ENCODE data around the gene LILRB3. TPM values are rescaled to one million over a fixed set of nuclear protein-coding genes. Genes with fewer than 3 reads are reported as not detected.
"Not testable (repeated sequence)": the region's sequence is repeated elsewhere in the genome, so short reads cannot be mapped to it uniquely, and the experiment has no call there.

The LILRB3 gene
- polyA plus RNA-seq, 12 donors, result 1.2 to 4.1 (median 2.4) TPM; not detected in 2

DNA sequence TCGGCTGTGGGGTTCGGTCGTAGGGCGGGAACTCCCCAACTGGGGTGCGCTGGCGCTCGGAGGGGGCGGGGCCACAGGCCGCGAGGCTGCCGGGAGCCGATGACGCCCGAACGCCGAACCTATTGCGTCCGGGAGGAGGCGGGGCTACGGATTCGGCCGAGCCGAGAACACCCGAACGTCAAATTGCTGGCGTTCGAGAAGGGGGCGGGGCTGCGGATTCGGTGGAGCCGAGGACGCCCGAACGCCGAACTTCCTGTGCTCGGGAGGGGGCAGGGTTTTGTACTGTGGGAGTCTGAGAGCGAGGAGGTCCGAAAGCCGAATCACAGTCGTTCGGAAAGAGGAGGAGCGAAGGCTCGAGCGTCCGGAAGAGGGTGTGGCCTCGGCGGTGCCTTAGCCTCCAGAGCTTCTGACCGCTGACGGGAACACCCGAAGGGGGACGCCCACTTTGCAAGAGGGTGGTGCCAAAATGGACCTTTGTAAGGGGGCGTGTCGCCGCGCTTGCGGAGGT lies 32.2 kb downstream of the LILRB3 start:
- peak; percentile 100 for DNase-seq

DNA sequence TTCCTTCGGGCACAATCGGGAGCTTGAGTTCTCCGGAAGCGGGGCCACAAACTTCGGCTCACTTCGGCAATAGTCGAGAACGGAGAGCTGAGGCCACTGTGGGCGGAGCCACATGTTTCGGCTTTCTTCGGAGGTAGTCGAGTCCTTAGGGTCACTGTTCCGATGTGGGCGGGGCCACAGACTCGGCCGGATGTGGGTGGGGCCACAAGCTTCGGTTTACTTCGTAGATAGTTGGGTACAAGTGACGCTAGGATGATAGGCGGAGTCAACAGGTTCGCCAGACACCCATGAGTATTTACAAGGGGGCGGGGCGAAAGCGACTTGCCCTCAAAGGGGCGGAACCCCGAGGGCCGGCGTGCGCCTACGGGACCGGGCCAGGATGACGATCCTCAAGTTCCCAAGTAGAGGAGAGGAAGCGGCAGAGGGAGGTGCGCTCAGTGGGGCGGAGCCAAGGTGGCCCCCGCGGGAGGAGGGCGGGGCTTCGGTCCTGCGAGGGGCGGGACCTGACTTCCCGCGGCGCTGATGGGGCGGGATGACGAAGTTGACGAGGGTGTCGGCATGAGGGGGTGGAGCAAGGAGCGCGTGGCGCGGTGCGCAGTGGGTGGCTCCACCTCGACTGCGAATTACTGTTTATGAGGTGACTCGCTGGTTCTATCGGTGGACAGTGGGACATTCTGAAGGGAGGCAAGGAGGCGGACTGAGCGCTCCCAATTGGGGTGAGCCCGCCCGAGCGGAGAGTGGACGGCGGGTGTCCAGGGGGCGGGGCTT lies 32.9 kb downstream of the LILRB3 start:
- DNase-seq, result peak; percentile 100

DNA sequence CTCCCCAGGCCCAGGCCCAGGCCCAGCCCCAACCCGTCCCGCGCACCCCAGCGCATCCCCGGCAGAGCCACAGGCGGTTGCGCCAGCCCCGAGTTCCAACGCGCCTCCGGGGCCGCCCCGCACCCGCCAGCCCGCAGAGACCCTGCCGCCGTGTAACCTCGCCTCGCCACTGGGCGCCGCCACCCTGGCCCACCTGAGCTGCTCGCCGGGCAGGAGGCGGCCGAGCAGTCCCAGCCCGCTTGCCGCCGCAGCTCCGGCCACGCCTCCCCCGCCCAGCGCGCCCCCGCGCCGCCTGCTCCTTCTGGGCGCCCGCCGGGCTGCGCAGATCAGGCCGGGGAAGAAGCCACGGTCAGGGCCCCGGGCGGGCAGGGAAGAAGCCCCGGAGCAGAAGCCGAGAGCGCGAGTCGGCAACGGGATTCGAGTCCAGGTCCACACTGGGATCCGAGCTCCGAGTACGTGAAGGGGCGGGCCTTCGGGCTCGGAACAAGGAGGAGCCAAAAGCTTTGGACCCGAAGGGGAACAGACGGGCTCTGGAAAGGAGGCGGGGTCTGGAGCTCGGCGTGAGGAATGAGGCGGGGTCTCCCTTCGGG lies 33.6 kb downstream of the LILRB3 start, which contains the start of gene MBOAT7:
Gene MBOAT7 (minus strand): TSS at position 436 of the 590 bp plus-strand sequence. CDS start 1,072 bp downstream, outside the sequence.
- no peak for DNase-seq

DNA sequence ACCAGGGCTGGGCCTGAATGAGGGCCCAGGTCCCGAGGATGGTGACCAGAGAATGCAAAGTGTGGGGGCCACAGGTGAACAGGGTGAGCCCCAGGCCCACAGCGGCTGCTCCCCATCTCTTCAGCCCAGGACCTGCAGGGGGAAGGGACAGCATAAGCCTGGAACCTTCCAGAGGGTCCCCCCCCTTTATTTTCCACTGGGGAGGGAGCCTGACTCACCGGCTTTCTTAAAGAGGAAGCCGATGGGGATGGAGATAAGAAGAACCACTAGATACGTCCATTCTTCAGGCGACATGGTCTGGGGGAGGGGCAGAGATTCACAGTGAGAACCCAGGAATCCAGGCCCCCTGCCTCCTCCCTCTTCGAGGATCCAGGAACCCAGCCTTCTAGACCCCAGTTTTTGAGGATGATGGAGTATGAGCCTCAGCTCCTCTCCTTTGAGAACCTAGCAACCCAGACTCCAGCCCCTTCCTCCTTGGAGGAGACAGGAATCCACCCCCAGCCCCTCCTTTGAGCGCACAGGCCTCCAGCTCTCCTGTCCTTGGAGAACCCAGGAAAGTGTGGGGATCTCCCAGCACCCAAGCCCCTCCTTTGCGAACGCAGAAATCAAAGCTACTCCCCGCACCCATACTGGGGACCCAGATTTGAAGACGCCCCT lies 34.5 kb downstream of the LILRB3 start:
- no peak for DNase-seq

DNA sequence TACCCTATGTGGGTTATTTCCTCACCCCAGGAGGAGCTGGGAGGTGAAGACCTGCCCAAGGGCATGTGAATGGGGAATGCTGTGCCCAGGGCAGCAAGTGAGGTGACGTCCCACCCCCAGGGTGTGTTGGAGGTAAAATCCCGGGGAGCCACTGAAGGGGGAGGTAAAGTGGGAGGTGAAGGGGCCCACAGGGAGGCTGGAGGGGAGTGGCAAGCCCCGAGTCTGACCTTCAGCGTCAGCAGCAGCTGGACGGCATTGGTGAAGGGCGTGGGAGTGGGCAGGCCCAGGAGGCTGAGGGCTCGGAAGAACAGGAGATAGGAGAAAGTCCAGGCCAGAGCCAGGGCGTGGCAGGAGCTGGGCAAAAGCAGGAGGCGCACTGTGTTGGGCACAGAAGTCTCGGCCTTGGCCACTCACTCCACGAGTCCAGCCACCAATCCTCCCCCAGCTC lies 35.8 kb downstream of the LILRB3 start:
- DNase-seq, result no peak

DNA sequence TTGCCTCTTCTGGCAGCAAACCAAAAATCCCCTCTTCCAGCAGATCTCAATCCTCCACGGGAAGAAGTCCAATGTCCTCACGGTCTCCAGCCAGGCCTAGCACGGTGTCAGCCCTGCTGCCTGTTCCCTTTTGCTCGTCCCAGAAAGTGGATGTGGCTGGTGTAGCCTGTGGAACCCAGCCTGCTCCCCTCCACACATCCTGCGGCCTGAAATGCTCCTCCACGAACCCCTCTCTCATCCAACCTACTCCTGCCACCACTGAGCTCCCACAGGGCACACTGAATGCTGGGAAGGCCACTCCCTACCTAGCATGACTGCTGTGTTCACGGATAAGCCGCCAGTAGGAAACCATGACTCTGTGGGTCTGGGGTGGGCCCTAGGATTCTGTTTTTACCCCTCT lies 36.5 kb downstream of the LILRB3 start:
- DNase-seq, result no peak

DNA sequence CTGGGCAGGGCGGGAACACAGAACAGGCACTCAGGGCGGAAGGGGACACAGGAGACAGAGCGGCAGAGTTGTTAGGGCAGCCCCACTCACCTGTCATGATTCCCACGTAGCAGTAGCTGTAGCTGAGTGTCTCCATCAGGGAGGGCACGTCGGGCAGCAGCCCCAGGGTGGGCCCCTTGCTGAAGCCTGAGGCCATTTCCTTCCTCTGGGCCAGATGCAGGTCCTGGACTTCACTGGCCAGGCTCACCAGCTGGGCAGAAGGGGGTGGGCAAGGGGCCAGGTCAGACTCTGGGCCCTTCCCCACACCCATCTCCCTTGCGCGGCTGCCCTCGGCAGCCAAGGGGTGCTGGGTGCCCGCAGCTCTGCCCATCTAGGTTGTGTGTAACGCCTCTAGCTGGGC lies 39.4 kb downstream of the LILRB3 start:
- no peak for DNase-seq

DNA sequence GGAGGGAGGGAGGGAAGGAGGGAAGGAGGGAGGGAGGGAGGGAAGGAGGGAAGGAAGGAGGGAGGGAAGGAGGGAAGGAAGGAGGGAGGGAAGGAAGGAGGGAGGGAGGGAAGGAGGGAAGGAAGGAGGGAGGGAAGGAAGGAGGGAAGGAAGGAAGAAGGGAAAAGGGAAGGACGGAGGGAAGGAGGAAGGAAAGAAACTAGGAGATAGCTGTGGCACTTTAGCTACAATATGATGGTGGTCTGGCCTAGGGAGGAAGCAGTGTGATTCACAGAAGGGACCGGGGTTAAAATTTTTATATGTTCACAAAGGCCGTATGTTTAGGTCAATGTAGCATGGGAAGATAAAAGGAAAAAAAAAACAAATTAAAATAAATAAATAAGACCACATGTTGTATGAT lies 40.9 kb downstream of the LILRB3 start:
- not testable (repeated sequence) for DNase-seq

DNA sequence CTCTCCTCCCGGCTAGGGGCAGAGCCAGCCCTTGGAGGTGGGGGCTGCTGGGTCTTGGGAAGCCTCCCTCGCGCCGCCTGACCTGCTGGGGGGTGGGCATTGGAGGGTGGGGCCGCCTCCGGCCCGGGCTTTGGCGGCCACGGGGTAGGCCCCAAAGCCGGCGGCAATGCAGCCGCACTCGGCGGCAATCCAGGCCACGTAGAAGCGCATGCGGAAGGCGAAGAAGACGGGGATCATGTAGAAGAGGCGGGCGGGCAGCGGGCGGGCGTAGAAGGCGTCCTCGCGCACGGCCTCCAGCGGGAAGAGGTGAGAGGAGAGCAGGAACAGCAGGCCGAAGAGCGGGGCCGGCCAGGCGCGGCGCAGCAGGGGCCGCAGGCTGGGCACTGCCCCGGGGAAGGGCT lies 42.1 kb downstream of the LILRB3 start:
- DNase-seq, result no peak

DNA sequence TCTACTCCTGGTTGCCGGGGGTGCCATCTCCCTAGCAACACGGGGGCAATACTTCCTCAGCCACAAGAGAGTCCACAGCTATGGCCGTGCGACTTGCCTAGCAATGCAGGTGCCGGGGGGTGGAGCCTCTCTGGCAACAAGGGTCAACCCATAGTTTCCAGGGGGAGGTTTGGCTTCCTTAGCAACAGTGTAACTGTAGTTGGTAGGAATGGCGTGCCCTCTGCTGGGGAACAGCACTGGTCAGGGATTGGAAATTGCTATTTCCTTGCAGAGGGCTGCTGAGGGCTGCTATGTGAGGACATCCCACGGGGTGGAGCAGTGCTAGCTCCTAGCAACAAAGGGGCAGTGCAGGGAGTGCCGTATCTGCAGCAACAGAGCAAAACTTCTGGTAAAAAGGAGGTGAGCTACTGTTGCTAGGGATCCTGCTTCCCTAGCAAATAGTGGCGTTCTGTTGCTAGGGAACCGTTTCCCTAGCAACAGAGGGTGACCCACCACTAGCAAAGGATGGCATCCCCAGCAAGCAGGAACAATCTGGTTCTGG lies 42.8 kb downstream of the LILRB3 start:
- DNase-seq, result no peak

DNA sequence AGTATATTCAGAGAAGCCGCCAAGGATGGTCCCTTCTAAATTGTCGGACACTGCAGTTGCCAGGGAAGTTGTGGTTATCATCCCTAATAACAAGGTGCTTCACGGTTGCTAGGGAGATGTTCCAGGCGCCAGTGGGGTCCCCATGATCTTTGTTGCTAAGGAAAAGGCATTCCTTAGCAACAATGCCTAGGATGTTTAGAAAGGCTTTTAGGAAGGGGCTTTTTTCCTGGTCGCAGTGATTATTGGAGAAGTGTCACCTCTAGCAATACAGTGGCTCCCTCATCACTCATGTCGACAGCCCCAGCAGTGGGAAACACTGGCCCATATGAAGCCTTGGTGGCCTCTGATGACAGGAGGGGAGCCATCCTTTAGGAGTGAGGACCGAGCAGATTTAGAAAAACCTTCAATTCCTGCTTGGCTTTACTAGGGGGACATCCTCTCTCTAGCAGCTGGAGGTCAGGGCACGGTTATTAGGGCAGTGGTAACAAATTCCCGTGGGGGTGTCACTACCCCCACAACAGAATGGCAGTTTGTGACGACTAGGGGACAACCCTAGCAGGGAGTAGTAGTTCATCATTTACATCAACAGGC lies 43.5 kb downstream of the LILRB3 start:
- DNase-seq, result no peak

DNA sequence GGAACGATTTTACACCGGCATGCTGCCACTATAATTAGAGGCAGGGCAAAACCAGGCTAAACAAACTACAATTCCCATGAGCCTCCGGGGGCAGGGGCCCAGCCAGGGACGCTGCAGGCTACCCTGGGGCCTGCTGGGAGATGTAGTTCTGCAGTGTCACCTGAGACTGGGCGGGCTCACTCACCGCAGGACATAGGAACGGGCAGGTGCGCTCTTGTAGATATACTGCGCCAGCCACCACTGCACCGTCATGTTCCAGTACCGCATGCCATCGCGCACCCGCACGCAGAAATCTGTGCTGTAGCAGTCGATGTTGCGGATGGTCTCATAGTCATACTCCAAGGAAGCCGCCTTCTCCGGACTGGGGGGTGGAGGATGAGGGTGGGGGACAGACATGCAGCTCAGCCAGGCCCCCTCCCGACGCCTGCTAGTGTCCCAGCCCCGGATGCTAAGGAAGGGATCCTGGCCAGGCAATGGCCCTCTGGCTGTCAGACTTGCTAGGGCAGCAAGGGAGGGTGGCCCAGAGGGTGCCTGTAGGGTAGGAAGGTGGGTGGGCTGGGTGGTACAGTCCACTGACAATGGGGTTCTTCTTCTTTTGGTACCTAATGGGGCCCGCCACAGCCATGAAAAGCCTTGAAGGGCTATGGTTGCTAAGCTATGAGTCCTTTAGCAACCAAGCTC lies 44.1 kb downstream of the LILRB3 start:
- no peak for DNase-seq

DNA sequence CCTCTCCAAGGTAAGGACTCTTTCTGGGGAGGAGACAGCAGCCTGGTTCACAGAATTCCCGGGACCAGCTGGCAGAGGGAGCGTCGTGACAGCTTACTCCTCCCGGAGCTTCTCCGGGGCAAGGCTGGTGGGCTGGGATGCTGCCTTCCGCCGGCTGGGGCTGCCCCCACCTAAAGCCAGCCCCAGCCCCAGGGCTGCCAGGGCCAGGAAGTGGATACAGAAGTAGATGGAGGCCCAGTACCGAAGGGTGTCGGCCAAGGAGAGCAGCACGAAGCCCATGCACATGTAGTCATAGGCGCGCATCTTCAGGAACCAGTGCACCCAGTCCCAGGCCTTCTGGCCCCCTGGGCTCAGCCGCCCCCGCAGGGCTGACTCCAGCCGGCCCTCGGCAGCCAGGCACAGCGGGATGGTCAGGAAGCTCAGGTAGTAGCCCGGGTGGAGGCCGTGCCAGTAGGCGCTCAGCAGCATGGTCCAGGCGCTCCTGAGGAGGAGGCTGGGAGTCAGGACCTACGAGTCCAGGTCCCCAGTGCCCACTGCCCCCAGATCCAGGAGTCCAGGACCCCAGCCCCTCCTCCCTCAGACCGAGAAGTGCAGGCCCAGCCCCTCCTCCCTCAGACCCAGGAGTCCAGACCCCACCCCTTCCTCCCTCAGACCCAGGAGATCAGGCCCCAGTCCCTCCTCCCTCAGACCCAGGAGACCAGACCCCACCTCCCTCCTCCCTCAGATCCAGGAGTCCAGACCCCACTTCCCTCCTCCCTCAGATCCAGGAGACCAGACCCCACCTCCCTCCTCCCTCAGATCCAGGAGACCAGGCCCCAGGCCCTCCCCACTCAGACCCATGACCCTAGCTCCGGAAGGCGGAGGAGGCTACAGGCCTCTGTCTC lies 48.6 kb downstream of the LILRB3 start:
- DNase-seq, result no peak

DNA sequence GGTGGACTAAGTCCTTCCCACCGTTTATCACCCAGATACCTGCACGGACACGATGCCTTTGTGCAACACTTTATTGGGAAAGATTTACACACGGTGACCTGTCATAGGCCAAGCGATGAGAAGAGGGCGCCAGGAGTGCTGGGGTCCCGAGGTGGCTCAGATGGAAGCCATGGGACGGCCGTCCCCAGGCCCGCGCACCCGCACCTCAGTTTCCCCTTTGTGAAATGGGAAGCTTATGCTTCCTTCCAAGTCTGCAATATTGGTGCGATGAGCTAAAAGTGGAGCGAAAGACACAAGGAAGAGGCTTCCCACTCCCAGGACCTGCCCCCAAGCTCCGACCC lies 49.5 kb downstream of the LILRB3 start:
- no peak for DNase-seq

DNA sequence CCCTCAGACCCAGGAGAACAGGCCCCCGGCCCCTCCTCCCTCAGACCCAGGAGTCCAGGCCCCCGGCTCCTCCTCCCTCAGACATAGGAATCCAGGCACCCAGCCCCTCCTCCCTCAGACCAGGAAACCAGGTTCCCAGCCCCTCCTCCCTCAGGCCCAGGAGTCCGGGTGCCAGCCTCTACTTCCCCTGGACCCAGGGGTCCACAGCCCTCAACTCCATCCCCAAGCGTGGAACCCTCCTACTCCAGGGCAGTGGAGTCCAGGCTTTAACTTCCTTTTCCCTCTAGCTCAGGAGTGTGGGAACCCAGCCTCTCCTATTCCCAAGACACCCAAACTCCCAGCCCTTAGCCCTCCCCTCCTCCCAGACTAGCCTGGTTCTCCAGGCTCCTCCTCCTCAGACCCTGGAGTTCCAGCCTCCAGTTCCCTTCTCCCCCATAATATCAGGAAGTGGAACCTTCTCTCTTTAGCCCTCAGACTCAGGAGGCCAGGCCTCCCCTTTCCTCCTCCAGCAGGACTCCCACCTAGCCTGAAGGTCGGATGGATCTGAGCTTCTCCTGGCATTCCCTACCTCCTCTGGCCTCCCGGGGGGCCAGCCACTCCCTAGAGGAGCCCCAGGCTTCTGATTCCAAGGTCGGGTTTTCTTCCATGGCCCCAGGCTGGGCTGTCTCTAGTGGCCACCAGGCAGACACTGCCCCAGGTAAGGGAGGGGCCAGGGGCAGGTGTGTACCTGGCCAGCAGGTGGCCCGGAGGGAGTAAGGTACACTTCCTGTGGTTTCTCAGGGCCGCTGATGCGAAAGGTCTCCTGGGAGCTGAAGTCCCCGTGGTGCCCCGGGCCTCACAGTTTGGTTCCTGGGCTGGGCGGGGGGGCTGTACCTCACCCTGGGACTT lies 50.1 kb downstream of the LILRB3 start, which contains the start of gene TMC4:
Gene TMC4 (minus strand): TSS at position 690 of the 888 bp plus-strand sequence. CDS start 43 bp downstream, at position 647.
- no peak for DNase-seq

DNA sequence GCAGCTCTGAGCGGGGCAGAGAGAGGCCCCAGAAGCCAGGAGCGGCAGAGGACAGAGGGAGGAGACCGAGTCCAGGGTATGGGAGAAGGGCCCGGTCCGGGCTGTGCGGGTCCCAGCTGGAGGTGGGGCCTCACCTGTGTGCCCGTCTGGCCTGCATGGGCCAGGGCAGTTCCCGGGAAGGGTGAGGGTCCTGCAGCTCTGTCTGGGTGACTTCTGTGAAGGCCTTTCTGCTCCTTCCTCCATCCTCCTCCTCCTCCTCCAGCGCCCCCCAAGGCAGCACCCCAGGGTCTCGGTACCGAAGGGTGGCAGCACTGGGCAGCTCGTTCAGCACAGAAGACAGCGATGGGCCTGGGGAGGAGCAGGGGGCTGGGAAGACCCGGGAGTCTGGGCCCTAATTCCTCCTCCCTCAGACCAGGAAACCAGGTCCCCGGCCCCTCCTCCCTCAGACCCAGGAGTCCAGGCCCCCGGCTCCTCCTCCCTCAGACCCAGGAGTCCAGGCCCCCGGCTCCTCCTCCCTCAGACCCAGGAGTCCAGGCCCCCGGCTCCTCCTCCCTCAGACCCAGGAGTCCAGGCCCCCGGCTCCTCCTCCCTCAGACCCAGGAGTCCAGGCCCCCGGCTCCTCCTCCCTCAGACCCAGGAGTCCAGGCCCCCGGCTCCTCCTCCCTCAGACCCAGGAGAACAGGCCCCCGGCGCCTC lies 50.9 kb downstream of the LILRB3 start:
- DNase-seq, result not testable (repeated sequence)

DNA sequence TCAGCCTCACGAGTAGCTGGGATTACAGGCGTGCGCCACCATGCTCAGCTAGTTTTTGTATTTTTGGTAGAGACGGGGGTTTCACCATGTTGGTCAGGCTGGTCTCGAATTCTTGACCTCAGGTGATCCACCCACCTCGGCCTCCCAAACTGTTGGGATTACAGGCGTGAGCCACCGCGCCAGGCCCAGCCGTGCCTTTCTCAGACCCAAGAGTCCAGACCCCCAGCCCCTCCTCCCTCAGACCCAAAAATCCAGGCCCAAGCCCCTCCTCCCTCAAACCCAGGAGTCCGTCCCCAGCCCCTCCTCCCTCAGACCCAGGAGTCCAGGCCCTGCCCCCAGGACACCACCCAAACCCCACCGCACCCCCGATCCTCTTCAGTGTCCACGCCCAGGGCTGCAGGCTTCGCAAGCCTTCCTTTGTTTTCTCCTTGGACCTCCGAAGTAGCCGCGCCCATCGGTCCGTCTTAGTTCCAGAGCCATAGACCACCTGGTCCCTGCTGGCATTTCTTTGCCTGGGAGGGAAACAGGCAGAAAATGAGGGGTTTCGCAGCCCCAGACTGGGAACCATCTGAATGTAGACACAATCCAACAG lies 53.6 kb downstream of the LILRB3 start:
- DNase-seq, result no peak

Data from muscle of arm (tissue), 12 donors.